ENCODE data around the gene C1orf159.
"Not testable (repeated sequence)": the region's sequence is repeated elsewhere in the genome, so short reads cannot be mapped to it uniquely, and the experiment has no call there.

Gene C1orf159

GRCh38 chr1:1117469-1117831, 1.6 kb upstream of the C1orf159 start:
- DNase-seq, result no peak

GRCh38 chr1:1116701-1117468, 996 bp upstream of the C1orf159 start:
- DNase-seq, result no peak

GRCh38 chr1:1115136-1115785, 628 bp downstream of the C1orf159 start:
- DNase-seq, result no peak

- DNase-seq, result no peak
These were observed 1.5 kb downstream of the C1orf159 start for GRCh38 chr1:1114431-1114830.

GRCh38 chr1:1112237-1112985, 3.5 kb downstream of the C1orf159 start:
- DNase-seq, result no peak

GRCh38 chr1:1111516-1112236, 4.2 kb downstream of the C1orf159 start:
- DNase-seq, result no peak

- no peak for DNase-seq
These were observed 5.3 kb downstream of the C1orf159 start for GRCh38 chr1:1110561-1110971.

GRCh38 chr1:1109743-1110142, 6.1 kb downstream of the C1orf159 start:
- DNase-seq, result no peak

- DNase-seq, result no peak
These were observed 9.2 kb downstream of the C1orf159 start for GRCh38 chr1:1106510-1107221.

- DNase-seq, result not testable (repeated sequence)
These were observed 11.7 kb downstream of the C1orf159 start for GRCh38 chr1:1104152-1104551.

GRCh38 chr1:1101503-1101902, 14.4 kb downstream of the C1orf159 start:
- no peak for DNase-seq

- no peak for DNase-seq
These were observed 15.6 kb downstream of the C1orf159 start for GRCh38 chr1:1100296-1100695.

GRCh38 chr1:1099506-1100183, 16.2 kb downstream of the C1orf159 start:
- DNase-seq, result no peak

- DNase-seq, result no peak
These were observed 17.0 kb downstream of the C1orf159 start for GRCh38 chr1:1098681-1099421.

GRCh38 chr1:1096136-1096535, 19.8 kb downstream of the C1orf159 start:
- DNase-seq, result not testable (repeated sequence)

- no peak for DNase-seq
These were observed 20.9 kb downstream of the C1orf159 start for GRCh38 chr1:1094981-1095380.

- no peak for DNase-seq
These were observed 22.3 kb downstream of the C1orf159 start for GRCh38 chr1:1093610-1093943.

- DNase-seq, result no peak
These were observed 22.8 kb downstream of the C1orf159 start for GRCh38 chr1:1092894-1093609.

GRCh38 chr1:1092149-1092855, 23.6 kb downstream of the C1orf159 start:
- DNase-seq, result no peak
